ENCODE measurements around the gene CMPK2. TPM values are rescaled to one million over a fixed set of nuclear protein-coding genes. Genes with fewer than 3 reads are reported as not detected.

Gene CMPK2
- total and polyA plus RNA-seq, 9 of the 15 experiments (the other 6 are each of a cell fraction or from before 2014, with no cell fraction given), result 2.6 to 10.5 (median 5.0) TPM

- intact Hi-C loops (cut with micrococcal nuclease), result no loop called here
- Histone ChIP-seq H3K27me3 (ENCODE audit: control insufficient read depth in 2 of 2, insufficient read depth in 2 of 2, low read length in 2 of 2) (peaks cover 25 to 58% of the 10 kb centered on the region in 2 experiments; a peak in 4 of 5 replicates), H2AFZ (ENCODE audit: low read depth, low read length) (no peak overlapping the region), H3K4me1 (replicated peaks in 1 of 2; ENCODE audit: control insufficient read depth in 2 of 2, insufficient read depth in 2 of 2, low read length in 2 of 2) (no peaks in the 10 kb centered on the region), H3K9ac (ENCODE audit: insufficient read depth in 1 of 2, low read depth in 2 of 2, low read length in 2 of 2) (no peak overlapping the region), H3K4me2 (ENCODE audit: insufficient read depth, low read length) (no peak overlapping the region), H3K27ac (ENCODE audit: extremely low read depth, low read depth, low read length) (no peak overlapping the region), H3K9me3 (replicated peaks; ENCODE audit: control insufficient read depth, insufficient read depth, low read depth, low read length) (no peaks in the 10 kb centered on the region; the same call in 1 of the 2 replicates), H3K36me3 (ENCODE audit: control insufficient read depth, insufficient read depth, low read length) (no peaks in the 10 kb centered on the region), H3K4me3 (no peak overlapping the region), H4K20me1 (replicated peaks; ENCODE audit: control insufficient read depth, insufficient read depth, low read length) (no peaks in the 10 kb centered on the region), H3K9me1 (ENCODE audit: control insufficient read depth, insufficient read depth, low read length) (no peaks in the 10 kb centered on the region), H3K79me2 (ENCODE audit: control insufficient read depth, insufficient read depth, low read length) (no peaks in the 10 kb centered on the region)
- no TSS peak for BruUV-seq (replicated peaks)
- no peak for DNase-seq (ENCODE audit: extremely low read depth in 1 of 4, low spot score in 3 of 4)
- in situ Hi-C loops (cut with MboI), result no loop called here
- POLR2A ChIA-PET, result interaction anchor here (0.7 kb wide), 1 partner anchor 280 kb away, joined by 5 read pairs; no protein-coding TSS in a partner anchor
- TF ChIP-seq CAMTA2 (CRISPR knock-in tag; conservative IDR thresholded peaks at IDR 0.05), result no peak
- no peak for TF ChIP-seq ZNF384 (IDR thresholded peaks at IDR 0.05; ENCODE audit: low read depth, low read length)
- TF ChIP-seq ZBTB8A (IDR thresholded peaks at IDR 0.05; ENCODE audit: partially characterized antibody), result no peak
- TF ChIP-seq EP300 (IDR thresholded peaks at IDR 0.05; ENCODE audit: low read length), result no peak
- TF ChIP-seq NBN (IDR thresholded peaks at IDR 0.05; ENCODE audit: low read depth), result no peak
- TF ChIP-seq ZNF263 (CRISPR knock-in tag; IDR thresholded peaks at IDR 0.05; ENCODE audit: borderline replicate concordance), result no peak
- TF ChIP-seq, protein P1, sequence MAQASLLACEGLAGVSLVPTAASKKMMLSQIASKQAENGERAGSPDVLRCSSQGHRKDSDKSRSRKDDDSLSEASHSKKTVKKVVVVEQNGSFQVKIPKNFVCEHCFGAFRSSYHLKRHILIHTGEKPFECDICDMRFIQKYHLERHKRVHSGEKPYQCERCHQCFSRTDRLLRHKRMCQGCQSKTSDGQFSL (CRISPR knock-in tag; IDR thresholded peaks at IDR 0.05), result no peak
- TF ChIP-seq, protein P1 (tag; IDR thresholded peaks at IDR 0.05), result no peak
- no peak for TF ChIP-seq MLLT1 (IDR thresholded peaks at IDR 0.05)
- TF ChIP-seq HMGN3 (IDR thresholded peaks at IDR 0.05; ENCODE audit: borderline replicate concordance, extremely low read depth, insufficient read length, low read depth, low read length), result no peak
- WGBS (ENCODE audit: insufficient coverage, low coverage, missing lambda C conversion rate), result under 1% methylated on average over 11 of the region's 12 CpGs
- CTCF ChIA-PET (ENCODE audit: low intra/inter-chr PET ratio), result no interaction called here
- peak; percentile 40; the same call in 2 of the 3 replicates for ATAC-seq
- no peak for FAIRE-seq
Observed at GRCh38 chr2:6812857-6813530, 52.7 kb downstream of the CMPK2 start.

Measured in K562 (cell line).